Neuronal stem cell (in vitro differentiated cells): ENCODE data around the gene DUXB.

Experiments used
- DNase-seq: peaks from one replicate; pipeline ENCODE4 v3.0.0-alpha.2; 2013; ENCODE audit warnings: low spot score
- H2AFZ ChIP-seq: one replicate; pipeline ENCODE4 v1.6.1; 2013; ENCODE audit warnings: mild to moderate bottlenecking, low read length, inconsistent platforms
- H2AK5ac ChIP-seq: 2 replicates; pipeline ENCODE4 v1.6.1; 2013; ENCODE audit warnings: low read depth, mild to moderate bottlenecking, inconsistent platforms, low read length, moderate library complexity, mixed read lengths
- H2BK120ac ChIP-seq: 2 replicates; pipeline ENCODE4 v1.6.1; 2013; ENCODE audit warnings: low read depth, mild to moderate bottlenecking, inconsistent platforms, low read length, moderate library complexity, mixed read lengths
- H2BK12ac ChIP-seq: one replicate; pipeline ENCODE4 v1.6.1; 2013; ENCODE audit warnings: low read length, inconsistent platforms
- H2BK15ac ChIP-seq: 2 replicates; pipeline ENCODE4 v1.6.1; 2013; ENCODE audit warnings: mild to moderate bottlenecking, low read length, inconsistent platforms, mixed read lengths
- H2BK5ac ChIP-seq: one replicate; pipeline ENCODE4 v1.6.1; 2013; ENCODE audit warnings: inconsistent platforms, mild to moderate bottlenecking, low read length, moderate library complexity
- H3K14ac ChIP-seq: one replicate; pipeline ENCODE4 v1.6.1; 2013; ENCODE audit warnings: low read length, inconsistent platforms
- H3K18ac ChIP-seq: 2 replicates; pipeline ENCODE4 v1.6.1; 2013; ENCODE audit warnings: low read length, inconsistent platforms
- H3K23ac ChIP-seq: 2 replicates; pipeline ENCODE4 v1.6.1; 2013; ENCODE audit warnings: low read depth, mild to moderate bottlenecking, mixed read lengths, low read length, inconsistent platforms; ENCODE audit not compliant: poor library complexity
- H3K27ac ChIP-seq: replicated peaks from 3 replicates; pipeline ENCODE4 v1.5.1; 2013; ENCODE audit warnings: low read length, inconsistent platforms
- H3K27me3 ChIP-seq, 3 experiments: 2 replicates each; pipeline ENCODE4 v1.6.1; 2013; ENCODE audit warnings: low read length in 3 of 3, mild to moderate bottlenecking in 2 of 3, inconsistent platforms in 1 of 3, low read depth in 1 of 3, mixed read lengths in 1 of 3, moderate library complexity in 1 of 3; ENCODE audit not compliant: control insufficient read depth in 3 of 3, insufficient read depth in 3 of 3
- H3K36me3 ChIP-seq, 2 donors: replicated peaks in 1 of 2; 2 replicates each; pipeline ENCODE4 v1.6.1; 2013; ENCODE audit warnings: low read length in 2 of 2; ENCODE audit not compliant: control insufficient read depth in 2 of 2, insufficient read depth in 2 of 2
- H3K4ac ChIP-seq: 2 replicates; pipeline ENCODE4 v1.6.1; 2013; ENCODE audit warnings: inconsistent platforms, mild to moderate bottlenecking, low read length, moderate library complexity
- H3K4me1 ChIP-seq, 2 donors: 1 replicate in 1 of 2; 2 replicates in 1 of 2; pipeline ENCODE4 v1.6.1; 2013; ENCODE audit warnings: low read length in 2 of 2, low read depth in 1 of 2; ENCODE audit not compliant: control insufficient read depth in 2 of 2, insufficient read depth in 1 of 2
- H3K4me2 ChIP-seq: one replicate; pipeline ENCODE4 v1.6.1; 2013; ENCODE audit warnings: mild to moderate bottlenecking, low read length, inconsistent platforms; ENCODE audit not compliant: insufficient read depth, poor library complexity, severe bottlenecking
- H3K4me3 ChIP-seq, 2 donors: 2 replicates each; pipeline ENCODE4 v1.5.1; 2013; ENCODE audit warnings: low read length in 2 of 2, mild to moderate bottlenecking in 2 of 2, inconsistent platforms in 1 of 2, moderate library complexity in 1 of 2
- H3K79me1 ChIP-seq: one replicate; pipeline ENCODE4 v1.6.1; 2013; ENCODE audit warnings: low read depth, mild to moderate bottlenecking, inconsistent platforms, low read length, moderate library complexity
- H3K9ac ChIP-seq: one replicate; pipeline ENCODE4 v1.6.1; 2013; ENCODE audit warnings: mild to moderate bottlenecking, low read depth, low read length, inconsistent platforms; ENCODE audit not compliant: poor library complexity
- H3K9me3 ChIP-seq, 2 donors: replicated peaks in 1 of 2; 2 replicates each; pipeline versions ENCODE3 to v1.6.1; 2013; ENCODE audit warnings: low read length in 2 of 2, mild to moderate bottlenecking in 2 of 2, inconsistent platforms in 1 of 2, low read depth in 1 of 2, mixed read lengths in 1 of 2, moderate library complexity in 1 of 2; ENCODE audit not compliant: control insufficient read depth in 2 of 2, insufficient read depth in 1 of 2
- H4K8ac ChIP-seq: one replicate; pipeline ENCODE4 v1.6.1; 2013; ENCODE audit warnings: low read depth, mild to moderate bottlenecking, inconsistent platforms, low read length, moderate library complexity
- H4K91ac ChIP-seq: one replicate; pipeline ENCODE4 v1.6.1; 2013; ENCODE audit warnings: low read length, low read depth, mild to moderate bottlenecking, inconsistent platforms; ENCODE audit not compliant: poor library complexity
- WGBS, 2 donors: extraction: QIAGEN DNeasy Blood & Tissue Kit; methylation state at CpG; one replicate each; pipeline ENCODE4 v1.1.7; 2013; ENCODE audit warnings: missing lambda C conversion rate in 2 of 2, mixed read lengths in 1 of 2; ENCODE audit not compliant: insufficient read length in 2 of 2, insufficient replicate concordance in 1 of 2; ENCODE audit errors: extremely low coverage in 2 of 2; 5-methylcytosine and 5-hydroxymethylcytosine counted together

DUXB gene

GRCh38 chr16:75727221-75727620 is 26.0 kb upstream of the DUXB start:
- no peak for DNase-seq
- no peak overlapping the region for H3K4ac ChIP-seq
- no peaks in the 10 kb centered on the region for H3K9me3 ChIP-seq
- H3K23ac ChIP-seq, result no peak overlapping the region
- H3K9ac ChIP-seq, result no peak overlapping the region
- no peak overlapping the region for H2BK12ac ChIP-seq
- no peak overlapping the region for H2AK5ac ChIP-seq
- no peak overlapping the region for H3K4me2 ChIP-seq
- no peaks in the 10 kb centered on the region for H3K79me1 ChIP-seq
- H2BK120ac ChIP-seq, result no peak overlapping the region
- H3K14ac ChIP-seq, result no peak overlapping the region
- H3K27me3 ChIP-seq, result no peaks in the 10 kb centered on the region
- WGBS, 2 donors, result no CpG with 5 or more reads among the region's 3 CpGs
- no peak overlapping the region for H3K18ac ChIP-seq
- no peaks in the 10 kb centered on the region for H3K4me1 ChIP-seq
- no peak overlapping the region for H3K4me3 ChIP-seq
- no peaks in the 10 kb centered on the region for H3K36me3 ChIP-seq
- H2BK15ac ChIP-seq, result no peak overlapping the region
- no peak overlapping the region for H2BK5ac ChIP-seq
- H3K27ac ChIP-seq, result no peak overlapping the region
- no peak overlapping the region for H2AFZ ChIP-seq
- H4K8ac ChIP-seq, result no peak overlapping the region
- no peak overlapping the region for H4K91ac ChIP-seq

- Histone ChIP-seq H3K9ac (no peak within 1 kb of the TSS), H2BK5ac (no peak within 1 kb of the TSS), H4K91ac (no peak within 1 kb of the TSS), H3K4me1 (no peaks in the 10 kb centered on the region), H2AK5ac (no peak within 1 kb of the TSS), H3K27me3 (no peaks in the 10 kb centered on the region), H2BK120ac (no peak within 1 kb of the TSS), H3K27ac (no peak within 1 kb of the TSS), H3K4me3 (no peak within 1 kb of the TSS), H3K36me3 (no peaks in the 10 kb centered on the region), H3K79me1 (no peaks in the 10 kb centered on the region), H3K4ac (no peak within 1 kb of the TSS), H2BK12ac (no peak within 1 kb of the TSS), H2AFZ (no peak within 1 kb of the TSS), H3K14ac (no peak within 1 kb of the TSS), H2BK15ac (no peak within 1 kb of the TSS), H3K18ac (no peak within 1 kb of the TSS), H3K4me2 (no peak within 1 kb of the TSS), H3K9me3 (no peaks in the 10 kb centered on the region), H4K8ac (no peak within 1 kb of the TSS), H3K23ac (no peak within 1 kb of the TSS)
- no peak for DNase-seq
- WGBS, 2 donors, result no CpG with 5 or more reads among the region's 5 CpGs
These were observed 25.1 kb upstream of the DUXB start, which contains the start of gene CPHXL for GRCh38 chr16:75726390-75726789. Gene CPHXL (minus strand): TSS chr16:75726490. CDS start chr16:75726442, 48 bp downstream.

GRCh38 chr16:75718452-75718851 is 17.2 kb upstream of the DUXB start:
- H3K27me3 ChIP-seq, result no peaks in the 10 kb centered on the region
- no peaks in the 10 kb centered on the region for H3K36me3 ChIP-seq
- no peak overlapping the region for H3K23ac ChIP-seq
- no peak for DNase-seq
- no peak overlapping the region for H2BK15ac ChIP-seq
- H4K91ac ChIP-seq, result no peak overlapping the region
- no peak overlapping the region for H3K4ac ChIP-seq
- no peak overlapping the region for H3K9ac ChIP-seq
- H2BK12ac ChIP-seq, result no peak overlapping the region
- H2BK120ac ChIP-seq, result no peak overlapping the region
- H3K9me3 ChIP-seq, result no peaks in the 10 kb centered on the region
- H2BK5ac ChIP-seq, result no peak overlapping the region
- no CpG with 5 or more reads among the region's 4 CpGs for WGBS, 2 donors
- no peak overlapping the region for H2AK5ac ChIP-seq
- no peaks in the 10 kb centered on the region for H3K79me1 ChIP-seq
- no peak overlapping the region for H4K8ac ChIP-seq
- no peak overlapping the region for H3K4me2 ChIP-seq
- no peak overlapping the region for H3K4me3 ChIP-seq
- no peak overlapping the region for H3K14ac ChIP-seq
- no peaks in the 10 kb centered on the region for H3K4me1 ChIP-seq
- no peak overlapping the region for H3K27ac ChIP-seq
- no peak overlapping the region for H3K18ac ChIP-seq
- H2AFZ ChIP-seq, result no peak overlapping the region

GRCh38 chr16:75714661-75715060 is 13.4 kb upstream of the DUXB start:
- no peak overlapping the region for H3K23ac ChIP-seq
- H3K4ac ChIP-seq, result no peak overlapping the region
- no peak overlapping the region for H2BK120ac ChIP-seq
- DNase-seq, result no peak
- H3K14ac ChIP-seq, result no peak overlapping the region
- no peak overlapping the region for H2BK5ac ChIP-seq
- no peak overlapping the region for H4K8ac ChIP-seq
- H4K91ac ChIP-seq, result no peak overlapping the region
- no peak overlapping the region for H3K27ac ChIP-seq
- H3K79me1 ChIP-seq, result no peaks in the 10 kb centered on the region
- no peak overlapping the region for H3K18ac ChIP-seq
- H2BK12ac ChIP-seq, result no peak overlapping the region
- no peaks in the 10 kb centered on the region for H3K36me3 ChIP-seq
- peaks cover 5 to 8% of the 10 kb centered on the region in 2 donors for H3K9me3 ChIP-seq
- no peak overlapping the region for H3K4me2 ChIP-seq
- no peak overlapping the region for H3K9ac ChIP-seq
- H2BK15ac ChIP-seq, result no peak overlapping the region
- no peak overlapping the region for H3K4me3 ChIP-seq
- H3K27me3 ChIP-seq, result no peaks in the 10 kb centered on the region
- H2AFZ ChIP-seq, result no peak overlapping the region
- H2AK5ac ChIP-seq, result no peak overlapping the region
- no peaks in the 10 kb centered on the region for H3K4me1 ChIP-seq
